HG03571 (cell line): ENCODE data around the gene ARHGAP15.

Experiments
- ATAC-seq: cut with Tn5 transposase; IDR thresholded peaks from one replicate; pipeline ENCODE4 v1.9.1; 2021; ENCODE audit not compliant: unreplicated experiment

The ARHGAP15 gene

DNA sequence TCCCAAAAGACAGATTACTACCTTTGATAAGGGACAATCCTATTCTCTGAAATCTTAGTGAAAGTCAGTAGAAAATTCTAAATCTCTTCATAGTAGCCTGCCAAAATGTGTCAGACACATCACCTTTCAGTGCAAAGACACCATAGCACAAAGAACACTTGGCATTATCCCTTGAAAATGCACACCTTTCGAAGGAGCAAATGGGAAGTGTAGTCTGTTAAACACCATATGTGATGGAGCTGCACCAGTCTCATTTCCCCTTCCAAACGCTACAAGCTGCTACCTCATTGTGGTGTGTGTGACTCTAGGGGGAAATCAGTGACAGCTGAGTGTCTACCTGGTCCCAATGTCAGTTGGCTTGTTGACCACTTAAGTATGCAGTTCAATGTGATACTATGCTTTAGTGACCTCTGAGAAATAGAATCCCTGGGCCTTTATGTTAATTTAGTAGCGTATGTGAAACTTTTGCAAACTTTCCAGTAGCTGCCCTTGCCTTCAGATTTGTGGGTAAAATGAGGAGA, 551.7 kb downstream of the ARHGAP15 start:
- no peak for ATAC-seq

DNA sequence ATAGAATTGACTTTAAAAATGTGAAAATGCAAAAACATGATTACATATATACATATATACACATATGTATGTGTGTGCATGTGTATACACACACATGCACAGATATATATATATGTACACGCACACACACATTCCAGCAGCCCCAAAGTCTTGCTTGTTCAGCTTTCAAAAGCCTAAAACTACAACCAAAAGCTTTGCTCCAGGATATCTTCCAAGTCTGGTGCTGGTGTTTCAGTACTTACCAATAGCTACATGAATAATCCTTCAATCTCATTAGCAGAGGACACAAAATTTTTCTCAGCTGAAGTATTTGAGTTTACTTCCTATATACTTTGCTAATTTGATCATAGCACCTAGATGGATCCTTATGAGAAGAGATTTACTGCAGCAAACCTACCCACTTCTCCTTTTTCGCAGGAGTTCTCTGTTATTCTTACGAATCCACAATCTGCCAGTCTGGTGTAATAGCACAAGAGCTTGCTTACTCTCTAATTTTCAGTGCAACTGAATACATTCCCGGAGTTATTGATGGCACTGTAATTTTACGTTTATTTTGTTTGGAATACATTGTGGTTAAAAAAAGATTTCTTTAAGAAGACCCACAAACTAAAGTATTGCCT, 553.3 kb downstream of the ARHGAP15 start:
- no peak for ATAC-seq

DNA sequence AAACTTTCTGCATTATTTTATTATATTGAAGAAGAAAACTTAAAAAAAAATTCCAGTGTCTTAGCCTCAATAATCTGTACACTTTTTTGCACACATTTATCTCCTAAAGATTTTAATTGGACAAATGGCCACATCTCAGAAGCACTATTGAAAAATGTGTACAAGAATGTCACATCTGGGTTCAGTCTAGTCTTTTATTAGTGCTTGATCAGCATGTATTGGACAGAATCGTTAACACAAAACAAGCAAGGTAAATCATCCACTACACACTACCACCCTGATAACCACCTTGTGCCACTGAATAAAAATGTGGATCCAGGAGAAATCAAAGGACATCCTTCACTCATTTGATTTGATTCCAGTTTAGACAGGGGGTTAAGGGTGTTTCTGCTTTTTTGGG, 554.8 kb downstream of the ARHGAP15 start:
- ATAC-seq: no peak

DNA sequence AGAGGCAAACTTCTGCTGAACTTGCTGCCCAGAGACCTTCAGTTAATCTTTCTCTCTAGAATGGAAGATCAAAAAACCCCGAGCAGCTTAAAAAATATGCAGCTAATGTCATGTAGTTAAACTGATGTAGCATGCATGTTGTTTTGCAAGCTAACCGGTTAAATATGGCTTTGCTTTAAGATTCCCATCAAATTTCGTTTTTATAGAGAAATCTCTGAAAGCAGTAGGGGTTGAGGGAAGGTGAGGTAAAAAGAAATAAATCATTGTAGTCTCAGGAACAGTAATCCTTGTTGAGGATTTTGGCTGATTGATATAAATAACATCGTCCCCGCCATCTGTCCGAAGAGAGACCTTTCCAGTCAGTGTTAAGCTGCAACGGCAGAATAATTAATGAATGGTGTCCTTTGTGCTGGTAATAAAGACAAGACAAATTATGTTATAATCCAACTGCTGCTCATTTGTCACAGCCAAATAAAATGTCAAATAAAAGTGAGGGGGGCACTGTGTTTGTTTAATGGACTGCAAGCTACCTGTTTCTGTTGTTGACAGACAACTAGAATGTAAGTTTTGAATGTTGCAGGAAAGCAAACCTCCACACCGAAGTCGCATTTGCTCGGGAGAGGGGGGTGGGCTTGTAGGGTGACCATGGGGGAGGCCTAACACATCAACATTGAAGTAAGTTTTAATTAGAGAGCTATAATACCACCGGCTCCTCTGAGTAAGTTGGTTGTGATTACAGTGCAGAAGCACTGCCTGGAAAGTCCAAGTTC, 555.5 kb downstream of the ARHGAP15 start:
- no peak for ATAC-seq

DNA sequence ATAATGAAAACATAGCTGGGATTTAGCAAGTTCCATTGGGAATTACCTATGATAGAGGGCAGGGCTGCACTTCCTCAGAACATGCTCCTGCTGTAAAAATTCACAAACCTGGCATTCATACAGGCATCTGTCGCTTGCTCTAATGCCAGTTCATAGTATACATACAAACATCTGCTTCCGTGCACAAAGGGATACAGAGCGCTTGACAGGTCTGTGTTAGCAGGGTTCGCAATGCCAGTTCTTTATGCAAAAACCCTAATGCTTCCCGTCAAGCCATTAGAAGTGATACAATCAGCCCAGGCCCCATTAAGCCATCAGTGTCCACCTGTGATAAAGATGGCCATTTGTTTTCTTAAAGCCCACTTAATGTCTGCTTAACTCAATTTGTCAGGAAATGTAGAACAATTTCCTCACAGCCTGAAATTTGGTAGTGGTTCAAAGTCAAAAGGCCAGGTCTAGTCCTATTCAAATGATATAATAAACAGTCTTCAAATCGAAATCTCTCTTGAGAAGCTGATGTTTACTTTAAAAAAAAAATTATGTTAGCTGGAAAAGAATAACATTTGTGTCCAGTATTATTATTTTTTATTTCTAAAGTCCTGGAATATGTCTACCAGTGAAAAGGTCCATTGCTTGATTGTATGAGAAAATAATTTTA, 556.3 kb downstream of the ARHGAP15 start:
- no peak for ATAC-seq

DNA sequence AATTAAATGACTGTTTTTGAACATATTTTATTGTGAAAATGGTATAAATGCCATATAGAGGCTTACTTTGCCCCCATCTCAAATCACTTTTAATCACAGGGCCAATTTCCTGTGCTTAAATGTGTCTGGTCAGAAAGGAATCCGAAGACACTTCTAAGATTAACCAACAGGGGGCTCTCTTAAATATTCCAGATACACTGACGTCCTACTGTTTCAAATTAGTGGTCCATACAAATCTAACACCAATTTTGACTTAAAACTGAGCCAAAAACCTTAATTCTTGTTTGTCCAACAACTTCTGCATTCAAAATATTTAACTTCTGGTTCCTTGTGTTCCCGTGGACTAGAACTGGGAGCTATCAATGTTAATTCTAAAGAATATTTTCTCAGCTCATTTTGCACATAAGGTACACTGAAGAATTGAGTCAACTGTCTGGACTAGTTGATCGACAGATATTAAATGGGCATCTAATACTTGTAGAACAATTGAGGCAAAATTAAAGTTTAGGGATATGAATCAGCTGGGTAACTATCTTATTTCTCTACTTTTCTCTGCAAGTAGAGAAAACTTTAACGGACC, 557.5 kb downstream of the ARHGAP15 start:
- no peak for ATAC-seq

DNA sequence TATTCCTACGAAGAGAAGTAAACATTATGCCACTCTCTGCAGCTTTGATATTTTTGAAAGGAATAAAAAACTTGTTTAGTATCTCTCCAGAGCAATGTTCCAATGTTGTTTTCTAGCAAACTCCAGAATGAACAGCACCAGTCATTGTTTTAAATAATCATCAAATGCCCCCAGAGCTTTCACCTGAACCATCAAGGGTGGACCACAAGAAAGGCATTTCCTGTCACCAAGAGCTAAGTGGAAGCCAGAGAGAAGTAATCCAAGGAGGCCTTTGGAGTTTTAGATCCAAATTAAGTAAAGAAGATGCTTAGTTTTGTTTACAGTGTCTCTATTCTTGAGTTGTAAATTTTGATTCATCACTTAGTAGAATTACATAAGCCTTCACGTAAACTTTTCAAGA, 559.0 kb downstream of the ARHGAP15 start:
- no peak for ATAC-seq

DNA sequence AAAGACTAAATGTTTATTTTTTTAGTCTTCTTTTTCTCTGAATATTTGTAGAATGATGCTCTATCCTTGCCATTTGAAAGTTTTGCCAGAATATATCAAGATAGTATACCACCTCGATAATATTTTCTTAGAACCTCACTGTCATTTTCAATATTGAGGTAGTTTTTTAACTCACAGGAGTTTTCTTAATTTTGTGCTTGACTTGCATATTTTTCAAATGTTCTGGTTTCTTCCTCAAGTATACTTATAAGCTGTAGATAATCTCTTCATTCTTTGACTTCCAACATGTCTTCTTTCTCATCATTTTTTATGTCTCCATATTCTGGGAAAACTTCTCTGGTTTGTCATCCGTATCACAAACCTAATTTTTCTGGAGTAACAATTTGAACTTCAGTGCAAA, 559.6 kb downstream of the ARHGAP15 start:
- no peak for ATAC-seq

DNA sequence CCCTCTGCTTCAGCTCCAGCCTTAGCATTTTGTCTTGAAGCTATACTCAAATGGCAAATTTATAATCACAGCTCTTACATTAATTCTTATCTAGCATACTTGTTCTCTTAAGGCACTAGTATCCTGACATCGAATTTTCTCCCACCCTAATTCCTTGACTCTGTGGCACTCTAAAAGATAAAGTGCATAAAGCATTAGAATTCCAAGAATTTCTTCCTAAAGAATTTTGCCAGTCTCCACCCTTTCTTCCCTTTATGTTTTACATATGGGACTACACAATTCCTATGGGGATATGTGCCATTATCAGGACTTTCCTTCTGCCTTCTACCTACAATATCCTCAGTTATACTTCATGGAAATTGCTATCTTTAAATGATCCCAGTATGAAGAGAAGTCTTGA, 560.3 kb downstream of the ARHGAP15 start:
- no peak for ATAC-seq

DNA sequence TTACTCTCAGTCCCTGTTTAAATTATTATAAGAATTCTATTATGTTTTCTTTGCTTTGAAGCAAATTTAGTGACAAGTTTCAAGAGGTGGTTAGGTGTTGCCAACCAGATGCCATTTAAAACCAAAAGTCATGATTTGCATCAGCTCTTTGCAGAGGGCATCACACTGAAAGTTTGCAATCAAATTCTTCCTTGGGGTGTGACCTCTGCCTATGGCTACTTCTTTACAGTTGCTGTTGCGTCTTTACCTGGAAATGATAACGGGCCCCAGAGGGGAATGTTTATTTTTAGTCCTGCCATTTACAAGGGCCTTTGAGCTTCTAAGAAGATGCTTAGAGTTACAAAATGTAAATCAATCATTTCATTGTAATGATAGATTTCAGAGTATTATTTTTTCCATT, 561.0 kb downstream of the ARHGAP15 start:
- ATAC-seq: no peak

DNA sequence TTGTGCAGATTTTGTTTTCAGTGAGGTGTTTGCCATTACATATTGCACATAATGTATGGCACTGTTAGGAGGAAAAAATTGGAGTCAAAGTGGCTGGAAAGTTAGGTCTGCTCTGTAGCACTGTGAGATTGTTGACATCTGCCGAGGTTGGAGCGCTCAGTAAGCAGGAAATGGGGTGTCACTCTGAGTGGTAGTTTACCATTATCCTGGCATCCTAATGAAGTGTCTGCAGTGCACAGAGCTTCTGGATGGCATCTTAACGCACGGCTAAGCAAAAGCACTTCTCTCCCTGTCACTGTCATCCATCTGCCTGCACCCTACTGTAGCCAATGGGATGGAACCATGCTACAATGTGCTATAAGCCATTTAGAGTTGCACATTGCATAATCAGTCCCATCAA, 561.9 kb downstream of the ARHGAP15 start:
- no peak for ATAC-seq

DNA sequence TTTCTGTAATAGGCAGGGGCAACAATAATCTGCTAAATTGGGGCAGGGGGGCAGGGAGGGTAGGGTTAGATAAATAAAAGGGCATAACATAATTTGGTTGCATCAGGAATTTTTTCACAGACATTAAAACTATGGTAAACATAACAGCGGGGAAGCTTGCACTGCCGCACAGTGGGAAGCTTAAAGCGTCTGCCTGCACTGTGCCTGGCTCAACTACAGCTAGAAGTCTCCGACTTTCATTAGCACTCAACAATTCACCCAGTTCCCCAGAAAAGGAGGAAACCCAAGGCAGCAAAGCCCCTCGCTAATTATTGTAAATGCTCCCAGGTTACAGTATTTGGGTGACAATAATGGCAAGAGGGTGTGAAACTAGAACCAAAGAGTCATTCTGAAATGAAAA, 562.9 kb downstream of the ARHGAP15 start:
- ATAC-seq: no peak

DNA sequence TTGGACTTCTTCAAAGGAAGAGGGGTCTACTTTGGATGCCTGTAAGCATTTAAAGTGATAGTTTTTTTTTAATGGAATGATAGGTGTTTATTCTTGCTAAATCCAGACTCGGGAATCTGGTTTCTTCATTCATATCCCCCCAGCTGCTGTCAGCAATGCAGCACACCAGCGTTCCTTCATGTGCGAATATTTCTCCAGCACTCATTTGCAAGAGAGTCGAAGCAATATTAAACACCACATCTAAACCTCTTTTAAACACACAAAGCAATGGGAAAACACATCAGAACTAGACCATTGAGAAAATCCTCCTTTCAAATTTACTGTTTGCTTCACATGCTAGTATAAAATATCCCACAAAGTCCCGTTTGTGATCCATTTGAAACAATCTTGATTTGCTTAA, 563.7 kb downstream of the ARHGAP15 start:
- ATAC-seq: no peak

DNA sequence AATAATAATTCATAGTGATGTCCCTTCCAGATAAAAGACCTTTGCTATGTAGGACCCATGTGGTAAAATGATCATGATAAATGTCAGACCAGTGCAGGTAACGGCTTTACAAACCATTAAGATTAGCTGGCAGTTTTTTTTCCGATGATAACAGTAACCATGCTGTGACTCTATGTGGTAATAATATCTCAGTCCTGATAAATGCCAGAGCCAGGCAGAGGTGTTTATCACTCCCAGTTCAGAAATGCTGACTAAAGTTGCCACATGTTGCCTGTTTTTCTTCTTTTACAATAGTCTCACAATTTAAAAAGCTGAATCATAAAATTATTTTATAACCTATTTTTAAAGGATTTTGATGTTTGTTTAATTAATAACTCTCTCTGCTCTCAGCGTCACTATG, 565.1 kb downstream of the ARHGAP15 start:
- no peak for ATAC-seq

DNA sequence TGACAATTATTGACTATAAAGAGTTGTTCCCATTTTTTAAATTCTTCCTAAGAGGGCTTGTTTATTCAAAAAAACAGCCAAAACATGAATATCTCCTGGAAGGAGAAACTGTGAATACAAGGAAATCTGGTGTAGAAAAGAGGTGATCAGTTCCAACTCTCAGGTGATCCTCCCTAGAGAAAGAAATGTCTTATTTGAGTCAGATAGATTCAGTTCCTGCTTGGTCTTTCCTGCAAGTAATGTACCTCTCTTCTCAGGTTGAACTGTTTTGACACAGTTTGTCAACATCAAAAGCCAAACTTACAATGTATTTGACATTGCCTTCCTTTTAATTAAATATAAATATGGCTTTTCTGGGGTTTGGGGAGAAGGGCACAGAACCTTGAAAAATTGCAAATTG, 567.4 kb downstream of the ARHGAP15 start:
- peak; percentile 52 for ATAC-seq

DNA sequence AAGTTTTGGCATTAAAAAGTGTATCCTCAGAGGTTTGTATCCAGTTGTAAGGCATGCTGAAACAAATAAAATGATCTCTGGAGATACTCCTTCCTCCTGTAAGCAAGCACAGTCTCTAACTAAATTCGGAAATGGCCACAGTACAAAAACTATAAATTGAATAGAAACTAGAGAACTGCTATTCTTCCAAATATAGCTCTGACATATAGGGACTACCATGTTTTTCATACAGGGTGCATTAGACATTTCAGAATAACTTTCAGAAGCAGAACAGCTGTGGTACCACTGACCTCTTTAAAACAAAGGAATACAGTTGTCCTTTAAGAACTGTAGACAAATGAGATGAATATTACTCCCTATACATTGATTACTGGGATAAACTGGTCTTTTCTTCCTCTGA, 568.5 kb downstream of the ARHGAP15 start:
- no peak for ATAC-seq

DNA sequence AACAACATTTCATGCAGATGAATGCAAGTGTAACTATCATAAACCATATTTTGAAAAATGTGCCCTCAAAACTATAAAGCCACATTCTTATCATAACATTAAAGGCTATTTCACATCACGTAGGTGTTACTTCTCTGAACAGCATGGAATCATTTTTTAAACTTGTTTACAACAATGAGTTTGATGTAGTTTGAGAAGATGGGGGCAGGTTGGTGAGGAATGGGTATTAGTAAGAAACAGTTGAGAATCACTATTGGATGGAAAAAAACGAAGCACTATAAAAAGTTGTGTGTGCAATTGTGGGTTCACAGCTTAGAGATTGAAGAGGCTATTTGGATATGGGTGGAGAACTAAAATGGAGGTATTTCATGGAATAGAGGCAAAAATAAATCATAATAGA, 569.1 kb downstream of the ARHGAP15 start:
- ATAC-seq: no peak

DNA sequence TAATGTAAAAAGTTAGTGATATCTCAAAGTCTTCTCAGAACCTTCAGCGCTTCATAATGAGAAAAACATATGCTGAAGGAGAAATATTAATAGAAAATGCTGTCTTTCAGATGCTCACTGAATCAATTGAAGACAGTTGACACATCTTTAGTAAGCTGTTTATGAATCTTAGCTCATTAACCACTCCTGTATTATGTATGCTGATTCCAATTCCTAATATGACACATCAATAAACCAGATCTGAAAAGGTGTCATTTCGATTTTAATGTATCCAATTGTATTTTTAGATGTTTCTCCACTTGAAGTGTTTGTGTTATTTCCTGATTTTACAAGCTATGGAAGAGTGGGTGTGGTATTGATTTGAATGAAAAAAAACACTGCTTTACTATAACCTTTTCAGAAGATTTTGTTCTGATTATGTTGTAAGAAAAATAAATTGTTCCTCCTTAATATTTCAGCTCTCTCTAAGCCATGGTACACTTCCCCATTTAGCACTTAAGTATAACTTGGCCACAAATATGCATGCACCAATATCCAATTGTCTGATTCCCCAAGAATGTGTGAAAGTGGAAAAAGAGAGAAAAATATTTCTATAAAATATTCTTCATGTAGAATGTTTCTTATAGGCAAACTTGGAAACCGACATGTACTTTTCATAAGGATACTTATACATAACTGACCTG, 569.8 kb downstream of the ARHGAP15 start:
- no peak for ATAC-seq

DNA sequence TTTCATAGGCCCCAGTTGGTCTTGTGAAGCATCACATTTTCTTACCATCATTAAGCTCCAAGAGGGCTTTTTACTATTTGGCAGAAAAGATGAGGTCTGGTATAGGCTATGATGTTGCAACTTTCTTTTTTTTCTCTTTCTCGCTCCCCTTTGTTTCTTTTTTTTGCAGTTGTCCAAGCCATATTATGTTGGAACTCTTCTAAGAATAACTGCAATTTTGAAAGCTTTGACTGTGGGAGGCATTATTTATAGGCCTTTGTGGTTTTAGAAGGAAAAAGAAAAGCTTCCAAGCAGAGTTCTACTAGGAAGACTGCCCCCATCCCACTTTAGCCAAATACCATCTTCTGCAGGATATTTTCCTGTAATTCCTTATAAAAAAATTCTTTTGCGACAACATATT, 571.6 kb downstream of the ARHGAP15 start:
- no peak for ATAC-seq

DNA sequence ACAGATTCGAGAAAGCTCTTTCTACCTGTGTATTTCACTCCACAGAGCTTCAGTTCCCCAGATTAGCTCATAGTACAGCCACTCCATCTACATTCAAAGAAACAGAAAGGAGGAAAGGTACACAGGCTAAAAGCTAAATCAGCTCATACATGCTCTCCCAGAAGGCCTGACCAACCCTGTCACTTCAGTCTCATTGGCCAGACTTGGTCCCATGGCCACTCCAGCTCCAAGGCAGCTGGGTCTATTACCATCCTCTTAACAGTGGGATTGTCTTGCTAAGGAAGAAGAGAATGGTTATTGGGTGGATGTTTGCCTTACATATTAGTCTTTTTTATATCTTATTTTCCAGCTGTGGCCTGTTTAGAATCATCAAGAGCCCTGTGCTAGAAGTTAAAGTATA, 572.6 kb downstream of the ARHGAP15 start:
- ATAC-seq: no peak

DNA sequence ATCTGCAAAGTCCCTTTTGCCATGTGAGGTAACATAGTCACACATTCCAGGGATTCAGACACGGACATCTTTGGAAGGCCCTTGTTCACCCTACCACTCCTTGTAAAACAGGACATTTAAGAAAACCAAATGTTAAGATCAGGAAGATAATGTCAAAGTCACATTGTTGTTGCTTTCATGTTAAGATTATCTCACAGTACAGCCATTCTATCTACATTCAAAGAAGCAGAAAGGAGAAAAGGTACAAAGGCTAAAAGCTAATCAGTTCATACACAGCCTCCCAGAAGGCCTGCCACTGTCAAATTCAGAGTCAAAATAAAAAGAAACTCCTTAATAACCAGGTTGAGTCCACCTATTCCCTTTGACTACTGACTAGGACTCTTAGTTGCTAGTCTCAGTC, 573.7 kb downstream of the ARHGAP15 start:
- ATAC-seq: no peak
